Duodenal mucosa (tissue), 2 donors: ENCODE data around the gene KCNG3.

ENCODE experiments used
- H3K27ac ChIP-seq: one replicate; pipeline ENCODE4 v1.7.0; 2013; ENCODE audit warnings: low read depth, low read length
- H3K27me3 ChIP-seq, 2 donors: one replicate each; pipeline ENCODE4 v1.7.0; 2013; ENCODE audit warnings: low read length in 2 of 2, control low read depth in 1 of 2; ENCODE audit not compliant: insufficient read depth in 2 of 2, control insufficient read depth in 1 of 2
- H3K36me3 ChIP-seq, 2 donors: one replicate each; pipeline ENCODE4 v1.7.0; 2013; ENCODE audit warnings: low read length in 2 of 2, control low read depth in 1 of 2; ENCODE audit not compliant: insufficient read depth in 2 of 2, control insufficient read depth in 1 of 2
- H3K4me1 ChIP-seq, 2 donors: one replicate each; pipeline ENCODE4 v1.7.0; 2013; ENCODE audit warnings: low read length in 2 of 2, control low read depth in 1 of 2; ENCODE audit not compliant: insufficient read depth in 2 of 2, control insufficient read depth in 1 of 2
- H3K4me3 ChIP-seq, 2 donors: one replicate each; pipeline ENCODE4 v1.7.0; 2013; ENCODE audit warnings: low read length in 2 of 2, low read depth in 1 of 2
- H3K9ac ChIP-seq, 2 donors: one replicate each; pipeline ENCODE4 v1.7.0; 2013; ENCODE audit warnings: low read length in 2 of 2, low read depth in 1 of 2
- H3K9me3 ChIP-seq, 2 donors: one replicate each; pipeline ENCODE4 v1.7.0; 2013; ENCODE audit warnings: low read length in 2 of 2, control low read depth in 1 of 2; ENCODE audit not compliant: control insufficient read depth in 1 of 2

KCNG3 gene

GRCh38 chr2:42510191-42510590, 16.4 kb upstream of the KCNG3 start:
- Histone ChIP-seq H3K4me1 (no peaks in the 10 kb centered on the region), H3K9me3 (no peaks in the 10 kb centered on the region), H3K36me3 (no peaks in the 10 kb centered on the region), H3K4me3 (no peak overlapping the region), H3K27me3 (no peaks in the 10 kb centered on the region), H3K27ac (no peak overlapping the region), H3K9ac (no peak overlapping the region)

- H3K27ac ChIP-seq, result no peak overlapping the region
- no peak overlapping the region for H3K4me3 ChIP-seq
- H3K4me1 ChIP-seq, result no peaks in the 10 kb centered on the region
These were observed 10.8 kb upstream of the KCNG3 start for GRCh38 chr2:42504364-42505230.

GRCh38 chr2:42503291-42503690, 9.5 kb upstream of the KCNG3 start:
- no peak overlapping the region for H3K4me3 ChIP-seq
- no peaks in the 10 kb centered on the region for H3K27me3 ChIP-seq

More at GRCh38 chr2:42504364-42505230, 10.8 kb upstream of the KCNG3 start:
- Histone ChIP-seq H3K36me3 (no peaks in the 10 kb centered on the region), H3K9me3 (no peaks in the 10 kb centered on the region), H3K27me3 (no peaks in the 10 kb centered on the region), H3K9ac (no peak overlapping the region)

GRCh38 chr2:42498497-42498896, 4.7 kb upstream of the KCNG3 start:
- Histone ChIP-seq H3K4me3 (no peak overlapping the region), H3K4me1 (peaks cover 0 to 8% of the 10 kb centered on the region in 2 donors), H3K27ac (no peak overlapping the region), H3K9ac (no peak overlapping the region), H3K36me3 (no peaks in the 10 kb centered on the region), H3K27me3 (peaks cover 0 to 6% of the 10 kb centered on the region in 2 donors), H3K9me3 (no peaks in the 10 kb centered on the region)

More at GRCh38 chr2:42503291-42503690, 9.5 kb upstream of the KCNG3 start:
- no peaks in the 10 kb centered on the region for H3K4me1 ChIP-seq
- no peaks in the 10 kb centered on the region for H3K36me3 ChIP-seq
- no peak overlapping the region for H3K9ac ChIP-seq
- H3K27ac ChIP-seq, result no peak overlapping the region
- no peaks in the 10 kb centered on the region for H3K9me3 ChIP-seq

DNA sequence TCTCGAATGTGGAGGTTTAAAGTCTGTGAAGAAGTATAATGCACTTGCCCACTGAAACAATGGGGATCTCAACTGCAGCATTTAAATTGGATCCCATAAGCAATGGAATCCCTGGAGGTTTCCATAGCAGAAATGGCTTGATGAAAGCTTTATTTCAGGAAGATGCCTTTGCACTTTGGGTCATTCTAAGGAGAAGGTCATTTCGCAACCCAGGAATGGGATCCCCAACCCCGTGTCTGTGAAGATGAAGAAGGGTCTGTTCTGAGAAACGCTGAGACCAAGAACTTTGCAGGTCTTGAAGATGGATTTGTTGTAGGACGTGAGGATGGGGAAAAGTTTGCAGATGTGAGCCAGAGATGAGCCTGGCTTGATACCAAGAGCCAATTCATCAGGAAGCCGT, 1.8 kb upstream of the KCNG3 start:
- Histone ChIP-seq H3K9ac (no peak overlapping the region), H3K27ac (no peak overlapping the region), H3K27me3 (peaks cover 6 to 19% of the 10 kb centered on the region in 2 donors), H3K9me3 (no peaks in the 10 kb centered on the region), H3K4me3 (no peak overlapping the region), H3K36me3 (no peaks in the 10 kb centered on the region), H3K4me1 (peaks cover 0 to 8% of the 10 kb centered on the region in 2 donors)

DNA sequence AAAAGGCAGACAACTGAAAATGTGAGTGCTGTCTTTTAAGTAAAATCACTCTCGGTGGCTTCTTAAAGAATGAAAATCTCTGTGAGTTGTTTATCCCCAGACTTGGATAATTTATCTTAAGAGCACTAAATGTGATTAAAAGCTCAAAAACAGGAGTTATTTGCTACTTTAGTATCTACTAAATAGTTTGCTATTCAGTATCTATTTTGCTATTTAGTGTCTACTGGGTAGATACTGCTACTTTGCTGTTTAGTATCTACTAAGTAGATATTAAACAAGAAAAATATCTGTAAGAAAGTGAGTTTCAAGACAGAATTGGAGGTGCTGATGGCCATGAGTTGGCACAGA, 1.4 kb upstream of the KCNG3 start:
- H3K9me3 ChIP-seq, result no peaks in the 10 kb centered on the region
- no peak overlapping the region for H3K27ac ChIP-seq
- no peak overlapping the region for H3K4me3 ChIP-seq
- H3K36me3 ChIP-seq, result no peaks in the 10 kb centered on the region
- peaks cover 0 to 8% of the 10 kb centered on the region in 2 donors for H3K4me1 ChIP-seq
- no peak overlapping the region for H3K9ac ChIP-seq
- H3K27me3 ChIP-seq, result peaks cover 6 to 19% of the 10 kb centered on the region in 2 donors

DNA sequence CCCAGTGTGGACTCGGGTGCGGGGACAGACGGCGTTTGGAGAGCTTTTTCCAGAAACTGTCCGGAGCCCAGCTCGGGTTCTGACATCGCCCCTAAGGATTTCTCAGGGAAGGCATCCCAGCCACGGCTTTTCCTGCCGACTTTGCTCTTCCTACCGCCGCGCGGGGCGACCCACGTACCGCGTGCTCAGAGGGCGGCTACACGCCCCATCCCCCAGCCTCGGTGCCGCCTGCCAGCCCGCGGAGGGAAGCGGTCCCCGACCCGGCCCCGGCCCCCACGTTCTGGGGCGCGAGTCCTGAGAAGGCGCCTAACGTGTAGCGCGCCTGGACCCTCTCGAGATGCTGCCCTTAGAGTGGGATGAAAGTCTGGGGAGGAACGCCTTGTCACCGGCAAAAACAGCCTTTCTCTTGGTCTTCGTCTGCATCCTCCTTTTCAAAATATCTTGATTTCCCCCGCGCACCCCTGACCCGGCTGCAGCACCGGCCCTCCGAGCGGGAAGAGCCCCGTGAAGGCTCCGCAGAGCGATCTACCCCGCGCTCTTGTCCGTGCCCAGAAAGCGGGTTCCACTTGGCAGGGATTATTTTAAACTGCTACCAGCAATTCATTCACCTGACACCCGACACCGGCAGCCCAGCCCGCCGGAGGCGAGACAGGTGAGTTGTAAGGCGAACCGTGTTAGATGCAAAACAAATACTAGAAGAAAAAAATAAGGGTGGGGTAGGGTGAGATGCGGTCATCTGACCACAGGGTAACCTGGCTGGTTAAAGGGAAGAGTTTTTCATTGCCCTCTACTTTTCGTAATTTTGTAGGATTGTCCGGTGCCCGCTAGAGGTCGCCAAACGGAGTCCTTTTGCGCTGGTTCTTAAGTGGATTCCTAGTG, 812 bp upstream of the KCNG3 start:
- Histone ChIP-seq H3K9ac (peak overlapping the region; percentile 16 to 43), H3K4me1 (peaks cover 0 to 8% of the 10 kb centered on the region in 2 donors), H3K4me3 (peak overlapping the region; percentile 70 to 74), H3K36me3 (no peaks in the 10 kb centered on the region), H3K27ac (no peak overlapping the region), H3K27me3 (peaks cover 6 to 19% of the 10 kb centered on the region in 2 donors), H3K9me3 (no peaks in the 10 kb centered on the region)

DNA sequence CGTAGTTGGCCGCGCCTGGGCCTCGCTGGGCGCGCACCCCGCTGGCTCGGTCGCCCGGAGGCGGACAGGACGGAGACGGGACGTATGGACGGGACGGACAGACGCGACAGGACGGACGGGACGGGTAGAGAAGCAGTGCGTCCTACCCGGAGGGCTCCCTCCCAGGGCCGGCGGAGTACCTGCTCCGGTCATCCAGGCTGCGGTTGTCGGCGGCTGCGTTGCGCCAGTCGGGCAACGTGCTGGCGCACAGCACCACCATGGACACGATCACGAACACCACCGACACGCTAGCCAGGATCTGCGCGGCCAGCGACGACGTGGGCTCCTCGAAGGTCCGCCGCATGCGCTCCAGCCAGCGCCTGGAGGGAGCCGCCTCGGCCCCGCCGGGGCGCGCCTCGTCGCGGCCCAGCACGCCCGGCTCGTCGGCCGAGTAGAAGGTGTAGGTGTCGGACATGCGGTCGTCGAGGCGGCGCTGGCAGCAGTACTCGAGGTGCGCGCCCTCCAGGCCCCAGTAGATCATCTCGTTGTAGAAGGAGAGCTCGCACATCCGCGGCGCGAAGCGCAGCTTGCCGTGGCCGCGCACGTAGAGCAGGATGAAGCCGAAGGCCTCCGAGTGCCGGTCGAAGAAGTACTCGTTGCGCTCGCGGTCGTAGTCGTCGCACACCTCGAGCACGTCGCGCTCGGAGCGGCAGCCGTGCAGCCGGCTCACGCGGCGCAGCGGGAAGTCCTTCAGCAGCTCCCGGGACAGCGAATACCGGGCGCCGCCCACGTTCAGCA, 903 bp downstream of the KCNG3 start:
- Histone ChIP-seq H3K27ac (no peak overlapping the region), H3K36me3 (no peaks in the 10 kb centered on the region), H3K4me1 (peaks cover 0 to 8% of the 10 kb centered on the region in 2 donors), H3K9me3 (no peaks in the 10 kb centered on the region), H3K4me3 (peak overlapping the region; percentile 48 to 74), H3K27me3 (peaks cover 6 to 19% of the 10 kb centered on the region in 2 donors), H3K9ac (no peak overlapping the region)

DNA sequence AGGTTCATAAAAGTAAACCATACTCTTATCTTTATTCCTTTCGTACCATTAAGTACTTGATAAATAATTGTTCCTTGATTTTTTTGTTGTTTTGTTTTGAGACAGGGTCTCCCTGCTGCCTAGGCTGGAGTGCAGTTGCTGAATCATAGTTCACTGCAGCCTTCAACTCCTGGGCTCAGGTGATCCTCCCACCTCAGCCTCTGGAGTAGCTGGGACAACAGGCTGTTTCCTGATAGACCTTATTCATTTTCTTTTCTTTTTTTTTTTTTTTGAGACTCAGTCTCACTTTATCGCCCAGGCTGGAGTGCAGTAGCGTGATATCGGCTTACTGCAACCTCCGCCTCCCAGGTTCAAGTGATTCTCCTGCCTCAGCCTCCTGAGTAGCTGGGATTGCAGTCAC, 5.5 kb downstream of the KCNG3 start:
- peaks cover 4 to 6% of the 10 kb centered on the region in 2 donors for H3K4me1 ChIP-seq
- H3K9ac ChIP-seq, result no peak overlapping the region
- H3K4me3 ChIP-seq, result no peak overlapping the region
- no peak overlapping the region for H3K27ac ChIP-seq
- peaks cover 6 to 12% of the 10 kb centered on the region in 2 donors for H3K27me3 ChIP-seq
- H3K36me3 ChIP-seq, result no peaks in the 10 kb centered on the region
- H3K9me3 ChIP-seq, result no peaks in the 10 kb centered on the region
